DMS79 (cell line): ENCODE measurements around the gene FUT6.
"Not testable (repeated sequence)": the region's sequence is repeated elsewhere in the genome, so short reads cannot be mapped to it uniquely, and the experiment has no call there.

Source experiments
- DNase-seq: peaks from one replicate; lab custom pipeline; 2025; lab: John Stamatoyannopoulos, UW

Gene FUT6

GRCh38 chr19:5786593-5787408 is 52.7 kb downstream of the FUT6 start:
- DNase-seq, result no peak

- DNase-seq, result no peak
Observed at GRCh38 chr19:5785423-5785822, 54.1 kb downstream of the FUT6 start.

- DNase-seq, result no peak
Observed at GRCh38 chr19:5784581-5785147, 54.8 kb downstream of the FUT6 start, which contains the start of gene PRR22. TSS of gene PRR22 (minus strand) at chr19:5784746. CDS start at chr19:5784660, 86 bp downstream.

GRCh38 chr19:5782945-5783919 is 56.3 kb downstream of the FUT6 start:
- DNase-seq, result no peak

GRCh38 chr19:5782322-5782721 is 57.2 kb downstream of the FUT6 start:
- no peak for DNase-seq

- not testable (repeated sequence) for DNase-seq
Observed at GRCh38 chr19:5780916-5781315, 58.6 kb downstream of the FUT6 start.
